Middle frontal gyrus (tissue), 1 donor: ENCODE measurements around the gene MPND.

Experiments used
- DNase-seq: peaks from one replicate; pipeline ENCODE4 v3.0.0-alpha.2; 2015; ENCODE audit warnings: low spot score; ENCODE audit errors: extremely low spot score

The MPND gene

GRCh38 chr19:4365791-4366665, 22.7 kb downstream of the MPND start:
- no peak for DNase-seq

GRCh38 chr19:4366666-4367335, 23.4 kb downstream of the MPND start:
- DNase-seq: no peak

GRCh38 chr19:4367336-4367723, 24.0 kb downstream of the MPND start:
- no peak for DNase-seq

GRCh38 chr19:4367781-4368127, 24.4 kb downstream of the MPND start:
- no peak for DNase-seq

- DNase-seq: no peak
Measured at GRCh38 chr19:4368128-4368820, 24.9 kb downstream of the MPND start.

- no peak for DNase-seq
Measured at GRCh38 chr19:4369109-4369887, 25.9 kb downstream of the MPND start.

GRCh38 chr19:4369888-4370260, 26.5 kb downstream of the MPND start:
- DNase-seq: no peak

- DNase-seq: no peak
Measured at GRCh38 chr19:4370418-4371041, 27.2 kb downstream of the MPND start.

- no peak for DNase-seq
Measured at GRCh38 chr19:4371247-4372164, 28.1 kb downstream of the MPND start.

- no peak for DNase-seq
Measured at GRCh38 chr19:4372165-4373012, 29.0 kb downstream of the MPND start.

- DNase-seq: no peak
Measured at GRCh38 chr19:4373013-4373367, 29.6 kb downstream of the MPND start.

GRCh38 chr19:4373601-4374497, 30.5 kb downstream of the MPND start:
- no peak for DNase-seq

GRCh38 chr19:4374498-4375163, 31.3 kb downstream of the MPND start:
- DNase-seq: no peak

- DNase-seq: no peak
Measured at GRCh38 chr19:4375164-4376027, 32.0 kb downstream of the MPND start.

- DNase-seq: no peak
Measured at GRCh38 chr19:4376028-4376670, 32.8 kb downstream of the MPND start.

- no peak for DNase-seq
Measured at GRCh38 chr19:4376671-4376990, 33.3 kb downstream of the MPND start.
